Liver (tissue), 9 donors: Measurements from ENCODE around the gene RNF168. TPM values are rescaled to one million over a fixed set of nuclear protein-coding genes. Genes with fewer than 3 reads are reported as not detected.
"Not testable (repeated sequence)": the region's sequence is repeated elsewhere in the genome, so short reads cannot be mapped to it uniquely, and the experiment has no call there.

Source experiments
- DNase-seq: peaks from one replicate; pipeline ENCODE4 v3.0.0-alpha.2; 2017; ENCODE audit warnings: low spot score
- H3K27ac ChIP-seq, 2 donors: one replicate each; pipeline ENCODE4 v1.7.0; 2013; ENCODE audit warnings: inconsistent platforms in 2 of 2, low read length in 2 of 2, control low read depth in 1 of 2, low read depth in 1 of 2, mild to moderate bottlenecking in 1 of 2
- H3K27me3 ChIP-seq, 4 donors: one replicate each; pipeline versions ENCODE4 v1.6.1 to v1.7.0; 2013; ENCODE audit warnings: low read length in 3 of 4, inconsistent platforms in 1 of 4, mild to moderate bottlenecking in 1 of 4, moderate library complexity in 1 of 4; ENCODE audit not compliant: control insufficient read depth in 4 of 4, insufficient read depth in 4 of 4
- H3K36me3 ChIP-seq, 4 donors: one replicate each; pipeline versions ENCODE4 v1.6.1 to v1.7.0; 2013; ENCODE audit warnings: low read length in 3 of 4, mild to moderate bottlenecking in 3 of 4, low read depth in 1 of 4, moderate library complexity in 1 of 4; ENCODE audit not compliant: control insufficient read depth in 4 of 4, insufficient read depth in 3 of 4
- H3K4me1 ChIP-seq, 4 donors: one replicate each; pipeline versions ENCODE4 v1.6.1 to v1.7.0; 2013; ENCODE audit warnings: low read length in 3 of 4, mild to moderate bottlenecking in 3 of 4, moderate library complexity in 1 of 4; ENCODE audit not compliant: control insufficient read depth in 4 of 4, insufficient read depth in 4 of 4
- H3K4me3 ChIP-seq, 3 donors: one replicate each; pipeline versions ENCODE4 v1.6.1 to v1.7.0; 2013; ENCODE audit warnings: low read length in 3 of 3, control low read depth in 1 of 3, low read depth in 1 of 3, mild to moderate bottlenecking in 1 of 3
- H3K9ac ChIP-seq, 2 donors: one replicate each; pipeline ENCODE4 v1.7.0; 2013; ENCODE audit warnings: low read length in 2 of 2, mild to moderate bottlenecking in 2 of 2, moderate library complexity in 2 of 2, control low read depth in 1 of 2, low read depth in 1 of 2
- H3K9me3 ChIP-seq, 4 donors: one replicate each; pipeline versions ENCODE4 v1.6.1 to v1.7.0; 2013; ENCODE audit warnings: low read length in 3 of 4; ENCODE audit not compliant: control insufficient read depth in 4 of 4
- ATF3 ChIP-seq: IDR thresholded peaks from 2 replicates; pipeline ENCODE4 v1.6.1; 2016; ENCODE audit warnings: antibody characterized with exemption
- CTCF ChIP-seq: fragments of 150-350 bp; IDR thresholded peaks from 2 replicates; pipeline ENCODE4 v1.5.1; 2017; ENCODE audit warnings: improper control_type of control experiment, low read depth, low read length; ENCODE audit not compliant: missing input control
- FOXA1 ChIP-seq: IDR thresholded peaks from 2 replicates; pipeline ENCODE4 v1.6.1; 2016; ENCODE audit warnings: antibody characterized with exemption
- FOXA2 ChIP-seq: IDR thresholded peaks from 2 replicates; pipeline ENCODE4 v1.6.1; 2016; ENCODE audit warnings: antibody characterized with exemption
- GABPA ChIP-seq, 2 donors: IDR thresholded peaks in 1 of 2; conservative IDR thresholded peaks in 1 of 2; 2 replicates each; pipeline ENCODE4 v1.6.1; 2016; ENCODE audit warnings: antibody characterized with exemption in 2 of 2, mild to moderate bottlenecking in 1 of 2, moderate library complexity in 1 of 2
- HNF4A ChIP-seq, 2 donors: conservative IDR thresholded peaks; 2 replicates each; pipeline ENCODE4 v1.6.1; 2016; ENCODE audit warnings: antibody characterized with exemption in 2 of 2, mild to moderate bottlenecking in 2 of 2
- JUND ChIP-seq, 2 donors: IDR thresholded peaks; 2 replicates each; pipeline ENCODE4 v1.6.1; 2016; ENCODE audit warnings: antibody characterized with exemption in 2 of 2
- MAX ChIP-seq: IDR thresholded peaks from 2 replicates; pipeline ENCODE4 v1.6.1; 2016; ENCODE audit warnings: antibody characterized with exemption
- NR2F2 ChIP-seq: IDR thresholded peaks from 2 replicates; pipeline ENCODE4 v1.6.1; 2016; ENCODE audit warnings: antibody characterized with exemption
- RAD21 ChIP-seq, 2 donors: IDR thresholded peaks; 2 replicates each; pipeline ENCODE4 v1.6.1; 2016; ENCODE audit warnings: antibody characterized with exemption in 2 of 2, mild to moderate bottlenecking in 2 of 2
- REST ChIP-seq: IDR thresholded peaks from 2 replicates; pipeline ENCODE4 v1.6.1; 2016; ENCODE audit warnings: antibody characterized with exemption, mild to moderate bottlenecking
- RXRA ChIP-seq, 2 donors: IDR thresholded peaks; 2 replicates each; pipeline ENCODE4 v1.6.1; 2017 to 2018; ENCODE audit warnings: antibody characterized with exemption in 2 of 2, mild to moderate bottlenecking in 1 of 2
- SP1 ChIP-seq: IDR thresholded peaks from 2 replicates; pipeline ENCODE4 v1.6.1; 2018; ENCODE audit warnings: antibody characterized with exemption, mild to moderate bottlenecking
- TAF1 ChIP-seq: conservative IDR thresholded peaks from 2 replicates; pipeline ENCODE4 v1.6.1; 2016; ENCODE audit warnings: antibody characterized with exemption, mild to moderate bottlenecking
- YY1 ChIP-seq: IDR thresholded peaks from 2 replicates; pipeline ENCODE4 v1.6.1; 2016; ENCODE audit warnings: antibody characterized with exemption, mild to moderate bottlenecking
- WGBS: extraction: QIAGEN DNeasy Blood & Tissue Kit; methylation state at CpG from one replicate; pipeline ENCODE4 v1.1.7; 2013; 5-methylcytosine and 5-hydroxymethylcytosine counted together
- polyA plus RNA-seq, 2 donors: library from polyadenylated mRNA; stranded (reverse) in 1 of 2; unstranded in 1 of 2; fragments of 200-250 nt in 1 of 2; fragments of >200 nt in 1 of 2; fragmentation: Nextera tagmentation in 1 of 2; extraction: Ambion mirVana in 1 of 2; gene quantifications; one replicate each; pipeline versions ENCODE4 v1.2.1 to v1.2.3, GENCODE V29; 2013 to 2015
- total RNA-seq, 2 donors: library from RNA; depleted of rRNA; stranded (reverse); fragments of >200 nt; gene quantifications; one replicate each; pipeline ENCODE4 v1.2.3, GENCODE V29; 2014
- donor health status: healthy.
- donor health status: healthy.
- donor health status: healthy.
- donor health status: healthy.
- donor health status: healthy.

Gene RNF168
- total and polyA plus RNA-seq, 4 donors, result 3.4 to 10.0 (median 7.3) TPM

GRCh38 chr3:196423044-196423781 is 80.4 kb downstream of the RNF168 start:
- no peaks in the 10 kb centered on the region for H3K27me3 ChIP-seq
- no peak overlapping the region for H3K4me3 ChIP-seq
- no peaks in the 10 kb centered on the region for H3K4me1 ChIP-seq
- H3K9ac ChIP-seq, result no peak overlapping the region
- WGBS, result 82% methylated on average over 10 of the region's 10 CpGs
- H3K27ac ChIP-seq, result no peak overlapping the region
- no peak for TF ChIP-seq FOXA2
- peak; percentile 41 for DNase-seq
- H3K36me3 ChIP-seq, result no peaks in the 10 kb centered on the region
- H3K9me3 ChIP-seq, result no peaks in the 10 kb centered on the region

- not testable (repeated sequence) for H3K27me3 ChIP-seq, H3K36me3 ChIP-seq, H3K9me3 ChIP-seq, H3K9ac ChIP-seq, H3K4me3 ChIP-seq, H3K27ac ChIP-seq, DNase-seq, H3K4me1 ChIP-seq
- WGBS, result 98% methylated on average over 5 of the region's 5 CpGs
Measured at GRCh38 chr3:196421668-196422067, 81.9 kb downstream of the RNF168 start.

- H3K27me3 ChIP-seq, result no peaks in the 10 kb centered on the region
- no peak overlapping the region for H3K4me3 ChIP-seq
- H3K36me3 ChIP-seq, result no peaks in the 10 kb centered on the region
- H3K27ac ChIP-seq, result no peak overlapping the region
- 95% methylated on average over 6 of the region's 6 CpGs for WGBS
- H3K9me3 ChIP-seq, result no peaks in the 10 kb centered on the region
- no peak for DNase-seq
- no peaks in the 10 kb centered on the region for H3K4me1 ChIP-seq
- TF ChIP-seq TAF1 (no peak), RAD21 (IDR thresholded peaks at IDR 0.05) (no peak), REST (no peak), MAX (no peak), CTCF (no peak), ATF3 (no peak), SP1 (no peak), NR2F2 (no peak), JUND (IDR thresholded peaks at IDR 0.05) (no peak), RXRA (IDR thresholded peaks at IDR 0.05) (no peak), HNF4A (conservative IDR thresholded peaks at IDR 0.05) (no peak), GABPA (IDR thresholded peaks at IDR 0.05 in 1 of 2, conservative IDR thresholded peaks at IDR 0.05 in 1 of 2) (no peak), FOXA1 (no peak), YY1 (no peak)
- no peak overlapping the region for H3K9ac ChIP-seq
Measured at GRCh38 chr3:196419386-196419785, 84.2 kb downstream of the RNF168 start.
